Stomach smooth muscle (tissue), 2 donors: ENCODE data around the gene ITGB5.

Experiments used
- H3K27ac ChIP-seq: one replicate; pipeline ENCODE4 v1.7.0; 2013; ENCODE audit warnings: mild to moderate bottlenecking, low read length, inconsistent platforms
- H3K27me3 ChIP-seq, 2 donors: one replicate each; pipeline ENCODE4 v1.7.0; 2013; ENCODE audit warnings: low read length in 2 of 2; ENCODE audit not compliant: insufficient read depth in 2 of 2, control insufficient read depth in 1 of 2
- H3K36me3 ChIP-seq, 2 donors: one replicate each; pipeline ENCODE4 v1.7.0; 2013; ENCODE audit warnings: low read length in 2 of 2; ENCODE audit not compliant: control insufficient read depth in 2 of 2, insufficient read depth in 2 of 2
- H3K4me1 ChIP-seq: one replicate; pipeline ENCODE4 v1.7.0; 2013; ENCODE audit warnings: low read length; ENCODE audit not compliant: control insufficient read depth, insufficient read depth
- H3K4me3 ChIP-seq, 2 donors: one replicate each; pipeline ENCODE4 v1.7.0; 2013; ENCODE audit warnings: low read length in 2 of 2
- H3K9ac ChIP-seq, 2 donors: one replicate each; pipeline ENCODE4 v1.7.0; 2013; ENCODE audit warnings: low read length in 2 of 2, mild to moderate bottlenecking in 1 of 2
- H3K9me3 ChIP-seq, 2 donors: one replicate each; pipeline ENCODE4 v1.7.0; 2013; ENCODE audit warnings: low read length in 2 of 2; ENCODE audit not compliant: control insufficient read depth in 2 of 2
- donor health status: healthy.
- donor health status: Pancreatic carcinoma.

Gene ITGB5

DNA sequence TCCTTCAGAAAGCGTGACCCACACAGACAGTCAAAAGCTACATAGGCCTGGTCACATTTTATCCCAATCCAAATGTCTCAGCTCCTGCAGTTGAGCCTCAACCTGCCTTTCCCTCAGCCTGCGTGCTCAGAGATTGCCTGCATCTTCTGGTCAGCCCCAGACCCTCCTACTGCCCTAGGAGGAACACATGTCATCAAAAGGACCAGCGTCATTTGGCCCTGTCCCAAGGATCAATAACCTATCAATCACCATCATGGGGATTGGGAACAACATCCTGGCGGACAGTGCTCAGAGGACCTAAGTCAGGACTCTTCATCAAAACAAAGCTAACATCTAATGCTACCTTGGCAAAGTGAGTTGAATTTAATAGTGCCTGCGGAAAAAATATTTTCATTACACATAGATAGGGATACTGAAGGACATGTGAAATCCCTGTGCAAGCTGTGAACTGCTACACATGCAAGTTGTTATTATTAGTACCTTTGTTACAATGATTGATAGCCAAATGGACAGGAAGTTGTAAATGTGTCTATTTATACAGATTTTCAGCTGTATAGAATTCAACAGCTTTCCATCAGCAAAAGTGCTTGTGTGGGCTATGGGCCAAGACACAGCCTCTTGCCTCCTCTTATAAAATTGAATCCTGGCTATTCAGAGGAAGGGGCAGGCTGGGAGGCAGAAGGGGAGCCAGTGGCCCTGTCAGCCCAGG lies 109.2 kb downstream of the ITGB5 start:
- no peaks in the 10 kb centered on the region for H3K36me3 ChIP-seq
- peak overlapping the region; percentile 18 for H3K27ac ChIP-seq
- no peak overlapping the region for H3K4me3 ChIP-seq
- no peaks in the 10 kb centered on the region for H3K9me3 ChIP-seq
- no peak overlapping the region for H3K9ac ChIP-seq
- H3K4me1 ChIP-seq = peaks cover 59% of the 10 kb centered on the region
- H3K27me3 ChIP-seq = no peaks in the 10 kb centered on the region

DNA sequence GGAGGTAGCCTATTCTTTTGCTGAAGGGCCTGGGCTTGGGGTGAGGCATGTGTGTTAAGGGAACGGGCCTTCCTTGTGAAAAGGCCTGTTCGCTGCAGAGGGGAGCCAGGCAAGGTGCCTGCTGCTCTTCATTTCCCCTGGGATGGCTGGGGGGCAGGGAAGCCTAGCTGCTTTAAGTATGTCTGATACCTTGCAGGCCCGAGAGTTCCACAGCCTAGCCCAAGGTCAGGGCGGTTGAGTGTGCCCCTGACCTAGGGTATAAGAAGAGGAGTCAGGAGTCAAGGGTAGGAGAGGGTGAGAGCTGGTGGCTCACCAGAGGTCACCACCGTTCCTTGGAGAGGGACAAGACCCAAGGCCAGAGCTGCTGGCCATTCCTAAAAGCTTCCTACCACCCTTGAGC lies 110.3 kb downstream of the ITGB5 start:
- H3K36me3 ChIP-seq = no peaks in the 10 kb centered on the region
- no peaks in the 10 kb centered on the region for H3K9me3 ChIP-seq
- peaks cover 68% of the 10 kb centered on the region for H3K4me1 ChIP-seq
- no peak overlapping the region for H3K4me3 ChIP-seq
- no peaks in the 10 kb centered on the region for H3K27me3 ChIP-seq
- no peak overlapping the region for H3K9ac ChIP-seq
- peak overlapping the region; percentile 18 for H3K27ac ChIP-seq

DNA sequence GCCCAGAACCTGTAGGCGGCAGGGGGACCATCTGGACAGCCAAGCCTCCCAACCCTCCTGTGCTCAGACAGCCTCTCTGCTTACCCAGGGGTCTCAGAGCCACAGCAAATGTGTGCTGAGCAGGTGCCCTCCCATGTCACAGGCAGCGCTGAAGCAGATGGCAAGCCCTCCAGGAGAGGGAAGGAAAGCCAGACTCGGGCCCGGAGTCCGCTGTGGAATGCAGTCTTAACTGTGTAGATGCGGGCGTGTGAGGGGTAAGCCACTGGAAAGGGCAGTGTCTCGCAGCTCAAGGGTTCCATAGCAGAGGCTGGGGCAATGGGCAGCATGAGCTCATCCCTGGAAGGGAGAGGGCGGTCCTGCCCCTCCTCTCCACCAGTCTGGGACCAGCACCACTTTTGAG lies 111.3 kb downstream of the ITGB5 start:
- no peak overlapping the region for H3K4me3 ChIP-seq
- H3K27ac ChIP-seq = no peak overlapping the region
- H3K9ac ChIP-seq = no peak overlapping the region
- H3K4me1 ChIP-seq = peaks cover 69% of the 10 kb centered on the region
- no peaks in the 10 kb centered on the region for H3K27me3 ChIP-seq
- no peaks in the 10 kb centered on the region for H3K36me3 ChIP-seq
- no peaks in the 10 kb centered on the region for H3K9me3 ChIP-seq

DNA sequence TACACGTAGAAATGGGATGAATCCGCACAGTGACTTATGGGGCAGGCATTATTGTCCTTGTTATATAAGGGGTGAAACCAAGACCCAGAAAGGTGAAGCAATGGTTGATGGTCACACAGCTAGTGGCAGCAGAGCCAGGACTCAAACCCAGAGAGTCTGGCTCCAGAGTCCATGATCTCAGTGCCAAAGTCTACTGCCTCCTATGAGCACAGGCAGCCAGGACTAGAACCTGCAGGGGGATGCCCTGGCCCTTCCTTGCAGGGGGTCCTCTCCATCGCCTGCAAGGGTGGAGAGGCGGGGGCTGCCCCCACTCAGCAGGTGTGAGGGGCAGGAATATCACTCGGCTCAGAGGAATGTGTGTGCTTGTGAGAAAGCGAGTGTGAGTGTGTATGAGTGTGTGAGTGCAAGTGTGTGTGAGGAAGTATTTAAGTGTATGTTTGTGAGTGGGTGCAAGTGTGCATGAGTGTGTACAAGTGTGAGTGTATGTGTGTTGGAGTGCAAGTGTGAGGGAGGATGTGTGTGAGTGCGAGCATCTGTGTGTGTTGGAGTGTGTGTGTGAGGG lies 112.2 kb downstream of the ITGB5 start:
- H3K27ac ChIP-seq = no peak overlapping the region
- peaks cover 67% of the 10 kb centered on the region for H3K4me1 ChIP-seq
- H3K9ac ChIP-seq = no peak overlapping the region
- H3K36me3 ChIP-seq = no peaks in the 10 kb centered on the region
- no peaks in the 10 kb centered on the region for H3K27me3 ChIP-seq
- H3K4me3 ChIP-seq = no peak overlapping the region
- H3K9me3 ChIP-seq = no peaks in the 10 kb centered on the region

DNA sequence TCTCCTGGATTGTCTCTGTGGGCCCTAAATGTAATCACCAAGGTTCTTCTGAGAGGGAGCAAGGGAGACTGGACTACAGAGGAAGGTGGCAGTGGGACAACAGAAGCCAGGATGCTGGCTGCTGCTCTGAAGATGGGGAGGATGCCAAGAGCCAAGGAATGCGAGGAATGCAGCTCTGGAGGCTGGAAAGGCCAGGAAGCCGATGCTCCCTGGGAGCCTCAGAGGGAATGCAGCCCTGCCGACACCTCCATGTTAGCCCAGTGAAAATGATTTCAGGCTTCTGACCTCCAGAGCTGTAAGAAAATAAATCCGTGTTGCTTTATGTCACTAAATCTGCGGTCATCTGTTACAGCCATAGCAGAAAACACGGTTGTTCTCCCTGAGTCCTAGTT lies 112.8 kb downstream of the ITGB5 start:
- Histone ChIP-seq H3K9ac (no peak overlapping the region), H3K9me3 (no peaks in the 10 kb centered on the region), H3K27me3 (no peaks in the 10 kb centered on the region), H3K27ac (peak overlapping the region; percentile 11), H3K36me3 (no peaks in the 10 kb centered on the region), H3K4me3 (no peak overlapping the region), H3K4me1 (peaks cover 62% of the 10 kb centered on the region)

DNA sequence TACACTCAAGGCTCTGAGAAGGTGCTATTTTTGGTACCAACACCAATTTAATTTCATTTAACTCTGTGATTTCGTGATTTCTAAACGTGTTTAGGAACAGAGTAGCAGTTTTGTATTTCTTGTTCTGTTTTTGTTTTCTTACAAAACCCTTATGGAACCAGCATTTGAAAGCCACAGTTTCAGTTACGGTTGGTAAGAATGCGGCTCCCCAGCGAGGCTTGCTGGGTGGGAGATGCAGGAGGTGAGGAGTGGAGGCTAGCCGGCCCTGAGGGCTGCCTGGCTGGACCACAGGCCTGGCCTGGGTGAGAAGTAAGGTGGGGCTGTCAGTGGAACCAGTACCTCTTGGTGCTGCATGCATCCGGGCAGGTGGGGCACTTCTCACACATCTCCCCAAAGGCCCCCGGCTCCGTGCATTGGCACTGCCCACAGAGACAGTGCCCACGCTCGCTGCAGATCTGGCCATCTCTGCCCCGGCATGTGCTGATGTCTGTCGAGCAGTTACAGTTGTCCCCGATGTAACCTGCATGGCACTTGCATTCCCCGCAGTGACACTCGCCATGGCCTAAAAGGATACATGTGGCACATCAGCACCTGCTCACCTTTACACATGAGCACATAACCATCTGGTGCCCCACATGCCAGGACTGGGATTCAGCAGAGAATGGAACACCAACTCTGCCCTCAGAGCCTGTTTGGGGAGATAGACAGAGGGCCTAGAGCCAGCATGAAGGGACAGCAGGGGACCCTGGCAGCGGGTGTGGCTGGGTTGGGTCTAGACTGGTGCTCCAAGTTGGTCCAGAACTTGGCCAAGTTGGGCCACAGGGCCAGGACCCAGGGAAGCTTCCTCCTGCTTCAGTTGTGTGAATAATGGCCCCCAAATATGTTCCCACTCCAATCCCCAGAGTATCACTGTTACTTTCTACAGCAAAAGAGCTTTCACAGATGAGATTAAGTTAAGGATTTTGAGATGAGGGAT lies 113.5 kb downstream of the ITGB5 start:
- peaks cover 56% of the 10 kb centered on the region for H3K4me1 ChIP-seq
- H3K27ac ChIP-seq = peak overlapping the region; percentile 11
- no peak overlapping the region for H3K9ac ChIP-seq
- H3K9me3 ChIP-seq = no peaks in the 10 kb centered on the region
- no peak overlapping the region for H3K4me3 ChIP-seq
- H3K36me3 ChIP-seq = peaks cover 2 to 6% of the 10 kb centered on the region in 2 donors
- no peaks in the 10 kb centered on the region for H3K27me3 ChIP-seq

DNA sequence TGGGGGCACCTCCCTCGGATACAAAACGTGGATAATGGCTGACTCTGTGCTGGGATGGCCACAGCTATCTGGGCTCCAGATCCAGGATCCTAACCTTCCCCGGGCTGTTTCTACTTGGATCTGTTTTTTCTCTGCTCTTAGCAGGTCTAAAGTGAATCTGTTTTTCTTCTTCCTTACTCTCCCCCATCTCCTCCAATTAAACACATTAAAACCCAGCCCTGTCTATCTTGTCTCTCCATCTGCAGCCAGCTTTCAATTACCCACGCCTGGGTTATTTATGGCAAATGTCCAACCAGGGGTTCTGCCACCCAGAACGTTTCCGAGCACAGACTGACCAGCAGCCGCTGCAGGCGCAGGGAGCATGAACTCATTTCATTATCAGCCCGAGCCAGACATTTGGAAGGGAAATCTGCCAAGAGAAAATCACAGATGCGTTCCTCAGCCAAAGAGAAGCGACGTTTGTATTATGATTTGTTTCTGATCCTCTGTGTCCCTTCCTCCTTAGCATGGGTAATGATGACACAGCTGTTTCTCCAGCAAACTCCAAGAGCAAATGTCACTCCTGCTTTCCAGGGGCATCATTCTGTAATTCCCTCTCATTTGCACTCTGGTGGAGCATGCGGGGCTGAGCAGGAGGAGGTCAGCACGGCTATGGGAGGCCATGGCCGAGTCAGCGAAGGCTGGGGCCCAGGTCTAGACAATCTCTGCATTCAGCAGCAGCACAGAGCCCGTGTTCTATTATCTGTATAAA lies 114.9 kb downstream of the ITGB5 start:
- Histone ChIP-seq H3K36me3 (peaks cover 8 to 16% of the 10 kb centered on the region in 2 donors), H3K4me3 (peak overlapping the region; percentile 40 to 44), H3K27ac (peak overlapping the region; percentile 70), H3K9ac (peak overlapping the region; percentile 1 to 21), H3K27me3 (no peaks in the 10 kb centered on the region), H3K4me1 (peaks cover 50% of the 10 kb centered on the region), H3K9me3 (no peaks in the 10 kb centered on the region)

DNA sequence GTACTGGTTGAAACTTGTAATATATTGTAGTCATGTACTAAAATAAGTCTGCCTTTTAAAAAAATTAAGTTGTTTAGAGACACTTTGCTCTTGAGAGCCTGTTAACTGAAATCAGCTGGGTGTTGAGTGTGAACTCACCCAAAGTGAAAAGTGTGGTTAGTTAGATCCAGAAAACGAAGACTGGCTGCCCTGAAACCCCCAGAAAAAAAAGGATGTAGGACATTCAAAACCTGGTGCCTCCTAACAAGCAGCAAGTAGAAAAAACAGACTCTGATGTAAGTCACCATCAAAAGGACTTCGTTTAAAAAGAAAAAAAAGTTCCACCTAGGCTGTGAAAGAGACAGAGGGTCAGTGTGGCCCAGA lies 116.1 kb downstream of the ITGB5 start:
- Histone ChIP-seq H3K4me3 (no peak overlapping the region), H3K9me3 (no peaks in the 10 kb centered on the region), H3K4me1 (peaks cover 50% of the 10 kb centered on the region), H3K36me3 (peaks cover 8 to 22% of the 10 kb centered on the region in 2 donors), H3K9ac (no peak overlapping the region), H3K27me3 (no peaks in the 10 kb centered on the region), H3K27ac (no peak overlapping the region)

DNA sequence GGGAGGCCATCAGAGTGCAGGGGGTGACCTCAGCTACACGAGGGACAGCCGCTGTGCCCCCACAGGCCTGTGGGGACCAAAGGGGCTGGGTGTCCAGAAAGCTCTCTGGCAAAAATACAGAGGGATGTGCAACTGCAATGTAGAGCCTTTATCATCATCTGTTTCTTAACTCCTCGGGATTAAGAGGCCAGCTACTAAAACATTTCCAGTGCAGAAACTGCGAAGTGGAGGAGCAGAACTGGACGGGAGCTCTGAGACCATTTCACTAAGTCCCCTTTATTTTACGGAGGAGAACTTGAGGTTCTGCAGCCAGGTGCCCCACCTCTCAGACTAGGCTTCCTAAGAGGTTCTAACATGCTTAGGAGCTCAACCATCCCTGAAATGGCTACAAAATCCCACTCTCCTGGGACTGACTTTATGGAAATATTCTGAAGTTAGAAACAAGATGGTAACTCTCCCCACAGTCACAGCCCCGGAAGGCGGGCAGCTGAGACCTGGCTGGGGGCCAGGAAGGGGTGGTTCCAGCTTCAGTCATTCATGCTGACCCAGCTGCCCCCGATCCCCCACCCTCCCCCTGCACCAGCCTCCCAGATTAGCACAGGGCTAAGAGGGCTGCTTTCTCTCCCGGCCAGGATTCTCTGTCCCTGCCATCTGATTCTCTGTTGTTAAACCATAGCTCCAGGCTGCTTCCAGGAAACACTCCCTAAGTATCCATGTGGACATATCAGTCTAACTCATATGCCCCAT lies 116.7 kb downstream of the ITGB5 start:
- peaks cover 8 to 25% of the 10 kb centered on the region in 2 donors for H3K36me3 ChIP-seq
- no peak overlapping the region for H3K27ac ChIP-seq

DNA sequence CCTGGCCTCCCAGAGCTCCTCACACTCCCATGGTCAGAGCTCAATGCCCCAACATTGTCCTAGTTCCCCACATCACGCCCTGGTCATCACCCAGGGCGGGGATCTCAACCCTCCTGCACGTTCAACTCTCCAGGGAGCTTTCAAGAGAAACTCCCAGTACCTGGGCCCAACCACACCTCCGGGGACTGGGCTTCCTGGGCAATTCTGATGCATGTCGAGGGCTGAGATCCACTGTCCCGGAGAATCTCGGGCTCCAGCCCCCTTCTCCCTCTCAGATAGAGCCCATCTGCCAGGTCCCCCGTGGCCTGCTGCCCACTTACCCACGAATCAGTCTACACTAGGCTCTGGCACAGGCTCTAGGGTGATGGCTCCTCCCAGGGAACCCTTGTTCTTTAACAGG lies 117.7 kb downstream of the ITGB5 start:
- peaks cover 16 to 35% of the 10 kb centered on the region in 2 donors for H3K36me3 ChIP-seq
- H3K9me3 ChIP-seq = no peaks in the 10 kb centered on the region
- H3K4me3 ChIP-seq = no peak overlapping the region
- H3K27me3 ChIP-seq = no peaks in the 10 kb centered on the region
- H3K27ac ChIP-seq = no peak overlapping the region
- H3K9ac ChIP-seq = no peak overlapping the region
- peaks cover 41% of the 10 kb centered on the region for H3K4me1 ChIP-seq

More for the DNA sequence above, 116.7 kb downstream of the ITGB5 start:
- no peaks in the 10 kb centered on the region for H3K27me3 ChIP-seq
- no peaks in the 10 kb centered on the region for H3K9me3 ChIP-seq
- H3K4me1 ChIP-seq = peaks cover 50% of the 10 kb centered on the region
- no peak overlapping the region for H3K4me3 ChIP-seq
- H3K9ac ChIP-seq = no peak overlapping the region
